CD4-positive, alpha-beta memory T cell (primary cell): ENCODE data around the gene ALAS1. TPM values are rescaled to one million over a fixed set of nuclear protein-coding genes. Genes with fewer than 3 reads are reported as not detected.
A peak's percentile ranks its signal among the peaks of the same experiment; 100 is the strongest.

Experiments used
- CTCF ChIA-PET: fragments of 350-600 bp; sonication (Branson Sonifier 250); formaldehyde crosslinking; loops from one replicate; lab custom pipeline; 2021; ENCODE audit warnings: inconsistent platforms; ENCODE audit not compliant: partially characterized antibody; lab: Charles Lee
- POLR2A ChIA-PET: fragments of 350-600 bp; sonication (Branson Sonifier 250); formaldehyde crosslinking; loops from one replicate; lab custom pipeline; 2021; ENCODE audit not compliant: partially characterized antibody; lab: Charles Lee
- DNase-seq, 5 donors: peaks; one replicate each; pipeline versions ENCODE4 v3.0.0 to v3.0.0-alpha.2; 2020 to 2022; ENCODE audit warnings: mixed read lengths in 1 of 5
- H3K27ac ChIP-seq: one replicate; pipeline ENCODE4 v1.7.0; 2013; ENCODE audit warnings: low read depth, low read length
- H3K27me3 ChIP-seq: 2 replicates; pipeline ENCODE4 v1.7.0; 2013; ENCODE audit warnings: mild to moderate bottlenecking, low read length, moderate library complexity; ENCODE audit not compliant: insufficient read depth
- H3K36me3 ChIP-seq: 2 replicates; pipeline ENCODE4 v1.7.0; 2013; ENCODE audit warnings: mild to moderate bottlenecking, low read length, moderate library complexity; ENCODE audit not compliant: insufficient read depth
- H3K4me1 ChIP-seq: 2 replicates; pipeline ENCODE4 v1.7.0; 2013; ENCODE audit warnings: mild to moderate bottlenecking, low read length, moderate library complexity; ENCODE audit not compliant: insufficient read depth
- H3K4me3 ChIP-seq, 2 donors: one replicate each; pipeline ENCODE4 v1.7.0; 2013; ENCODE audit warnings: low read length in 2 of 2, mild to moderate bottlenecking in 1 of 2
- H3K9me3 ChIP-seq, 2 donors: one replicate each; pipeline ENCODE4 v1.7.0; 2013; ENCODE audit warnings: low read length in 2 of 2, control low read depth in 1 of 2; ENCODE audit not compliant: control insufficient read depth in 1 of 2
- H3K27ac Mint-ChIP-seq, 7 donors: one replicate each; pipeline ENCODE4 v1.8.0; 2020 to 2021; ENCODE audit warnings: mixed read lengths in 7 of 7, mild to moderate bottlenecking in 6 of 7, inconsistent platforms in 3 of 7, moderate library complexity in 3 of 7
- H3K27me3 Mint-ChIP-seq, 2 donors: one replicate each; pipeline ENCODE4 v1.8.0; 2020 to 2021; ENCODE audit warnings: mixed read lengths in 2 of 2
- H3K36me3 Mint-ChIP-seq, 2 donors: one replicate each; pipeline ENCODE4 v1.8.0; 2020 to 2021; ENCODE audit warnings: mixed read lengths in 2 of 2, inconsistent platforms in 1 of 2, mild to moderate bottlenecking in 1 of 2
- H3K4me1 Mint-ChIP-seq, 4 donors: one replicate each; pipeline ENCODE4 v1.8.0; 2020 to 2021; ENCODE audit warnings: mixed read lengths in 4 of 4, mild to moderate bottlenecking in 1 of 4
- H3K4me3 Mint-ChIP-seq, 8 donors: one replicate each; pipeline ENCODE4 v1.8.0; 2020 to 2021; ENCODE audit warnings: mixed read lengths in 8 of 8, mild to moderate bottlenecking in 7 of 8, moderate library complexity in 6 of 8, inconsistent platforms in 3 of 8
- H3K9me3 Mint-ChIP-seq, 8 donors: one replicate each; pipeline ENCODE4 v1.8.0; 2020 to 2021; ENCODE audit warnings: mixed read lengths in 8 of 8, mild to moderate bottlenecking in 5 of 8, inconsistent platforms in 3 of 8, moderate library complexity in 1 of 8
- intact Hi-C: fragments of 100-400 bp; cut with micrococcal nuclease; formaldehyde crosslinking; loops from one replicate; pipeline ENCODE4 v1.15.1; 2023
- polyA plus RNA-seq, 2 donors: library from polyadenylated mRNA; unstranded; fragments of 300-500 nt; fragmentation: Illumina TruSeq; gene quantifications; one replicate each; pipeline ENCODE4 v1.2.3, GENCODE V29; 2021
- total RNA-seq, 2 experiments: library from RNA; stranded (reverse); gene quantifications; one replicate each; pipeline ENCODE4 v1.2.3, GENCODE V29; 2021

Gene ALAS1
- total and polyA plus RNA-seq, 4 experiments from 2014 or later: 30.0 to 35.4 (median 32.5) TPM

DNA sequence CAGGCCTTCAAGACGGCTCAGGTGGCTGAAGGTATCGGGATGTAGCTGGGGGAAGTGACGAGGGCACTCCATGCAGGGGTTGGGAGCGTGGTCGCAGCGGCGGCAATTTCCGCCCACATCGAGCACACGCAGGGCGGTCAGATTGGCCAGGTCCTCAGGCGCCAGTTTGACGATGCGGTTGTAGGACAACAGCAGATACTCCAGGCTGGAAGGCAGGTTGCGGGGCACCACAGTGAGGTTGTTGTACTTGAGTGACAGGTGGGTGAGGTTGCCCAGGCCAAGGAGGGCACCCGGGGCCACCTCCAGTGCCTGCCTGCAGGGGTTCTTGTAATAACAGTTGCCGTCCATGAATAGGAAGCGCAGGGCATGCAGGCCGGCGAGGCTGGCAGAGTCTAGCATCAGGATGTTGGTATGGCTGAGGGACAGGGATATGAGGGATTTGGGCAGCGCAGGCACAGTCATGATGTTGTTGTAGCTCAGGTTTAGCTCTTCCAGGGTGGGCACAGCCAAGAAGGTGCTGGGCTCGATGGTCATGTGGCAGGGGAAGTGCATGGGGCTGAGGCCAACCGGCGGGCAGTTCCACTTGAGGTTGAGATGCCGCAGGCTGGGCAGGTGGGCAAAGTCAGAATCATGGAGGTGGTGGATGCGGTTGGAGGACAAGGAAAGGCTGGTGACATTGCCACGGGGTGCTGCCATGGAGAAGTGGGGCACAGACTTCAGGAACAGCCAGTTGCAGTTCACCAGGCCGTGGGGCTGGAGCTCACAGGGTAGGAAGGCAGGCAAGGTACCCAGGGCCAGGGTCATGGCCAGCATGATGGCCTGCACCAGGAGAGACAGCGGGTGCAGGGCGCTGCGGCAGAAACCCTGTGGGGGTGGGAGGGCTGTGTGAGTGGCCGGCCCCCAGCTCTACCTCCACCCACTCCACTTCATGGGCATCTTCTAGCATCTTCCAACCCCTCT, 25.8 kb downstream of the ALAS1 start:
- Mint-ChIP-seq H3K4me1 (peaks cover 42 to 88% (median 72%) of the 10 kb centered on the region in 4 donors), H3K9me3 (no peaks in the 10 kb centered on the region), H3K4me3 (peak overlapping the region; percentile 51 to 73 (median 62)), H3K36me3 (peaks cover 0 to 19% of the 10 kb centered on the region in 2 donors), H3K27ac (peak overlapping the region; percentile 74 to 92 (median 84)), H3K27me3 (no peaks in the 10 kb centered on the region)
- Histone ChIP-seq H3K27me3 (no peaks in the 10 kb centered on the region), H3K4me3 (no peak overlapping the region), H3K36me3 (peaks cover 7% of the 10 kb centered on the region), H3K4me1 (peaks cover 80% of the 10 kb centered on the region), H3K9me3 (no peaks in the 10 kb centered on the region), H3K27ac (no peak overlapping the region)
- ChIA-PET POLR2A (interaction anchor here (0.8 to 13.6 kb wide), 6 partner anchors 8 to 57 kb away, joined by 3 to 156 read pairs (median 19); partner anchors contain the start of genes PPM1M, TWF2 and WDR82), CTCF (interaction anchor here (1.1 to 12.2 kb wide), 4 partner anchors 10 to 117 kb away, joined by 4 to 247 read pairs (median 92); partner anchors contain the start of gene TWF2)
- DNase-seq: no peak
- intact Hi-C loops: loop anchor here (2.0 to 5.0 kb wide), 2 partner anchors 15 to 224 kb away; partner anchors contain the start of genes SEMA3G and TWF2

DNA sequence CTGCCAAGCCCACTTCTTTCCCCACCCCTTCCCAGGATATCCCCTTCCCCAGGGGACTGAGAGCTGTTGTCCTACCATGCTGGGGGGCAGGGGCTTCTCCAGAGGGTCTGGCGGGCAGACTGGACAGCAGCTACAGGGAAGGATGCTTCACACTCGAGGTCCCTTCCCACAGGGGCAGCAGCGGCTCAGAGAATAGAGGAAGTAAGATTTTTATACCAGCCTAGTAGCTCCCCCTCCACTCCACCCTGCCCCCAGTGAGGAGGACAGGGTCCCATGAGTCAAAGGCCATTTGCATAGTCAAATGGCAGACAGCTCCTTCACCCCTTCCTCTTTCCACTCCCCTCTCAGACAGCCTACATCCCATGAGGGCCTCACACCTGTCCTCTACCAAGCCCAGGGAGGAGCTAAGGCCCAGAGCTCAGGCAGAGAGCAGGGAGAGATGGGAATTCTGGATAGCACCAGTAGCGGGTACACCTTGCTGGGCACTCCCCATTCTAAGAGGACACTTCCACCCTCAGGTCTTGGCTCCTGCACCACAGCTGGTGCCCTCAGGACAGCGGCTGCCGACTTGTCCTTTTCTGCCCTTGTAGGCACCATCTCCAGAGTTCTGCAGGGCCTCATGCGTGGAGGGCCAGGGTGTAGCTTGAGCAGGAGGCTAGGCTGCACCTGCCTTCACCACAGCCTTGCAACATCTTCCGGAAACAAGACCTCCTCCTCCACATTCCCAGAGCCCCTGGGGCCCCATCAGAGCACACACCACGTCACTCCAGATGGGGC, 27.7 kb downstream of the ALAS1 start, which contains the start of gene TLR9:
Gene TLR9, minus strand, starts transcription at position 194 of the 777 bp plus-strand sequence. Its CDS starts 116 bp downstream, at position 78.
- ChIA-PET CTCF (interaction anchor here (0.7 to 12.2 kb wide), 8 partner anchors 8 to 220 kb away, joined by 3 to 247 read pairs (median 5); partner anchors contain the start of genes SEMA3G and TWF2), POLR2A (interaction anchor here (1.1 to 13.6 kb wide), 8 partner anchors 8 to 62 kb away, joined by 5 to 156 read pairs (median 9); partner anchors contain the start of genes GLYCTK, PPM1M, TWF2 and WDR82)
- DNase-seq: no peak
- Mint-ChIP-seq H3K27me3 (no peaks in the 10 kb centered on the region), H3K27ac (peak within 1 kb of the TSS; percentile 64 to 93 (median 90)), H3K9me3 (no peaks in the 10 kb centered on the region), H3K4me3 (peak within 1 kb of the TSS in 7 of 8 donors; percentile 26 to 65 (median 54)), H3K36me3 (peaks cover 6 to 34% of the 10 kb centered on the region in 2 donors), H3K4me1 (peaks cover 32 to 75% (median 58%) of the 10 kb centered on the region in 4 donors)
- Histone ChIP-seq H3K36me3 (peaks cover 26% of the 10 kb centered on the region), H3K4me3 (no peak within 1 kb of the TSS), H3K9me3 (no peaks in the 10 kb centered on the region), H3K27ac (peak within 1 kb of the TSS; percentile 4), H3K27me3 (no peaks in the 10 kb centered on the region), H3K4me1 (peaks cover 61% of the 10 kb centered on the region)
- intact Hi-C loops: no loop called here

DNA sequence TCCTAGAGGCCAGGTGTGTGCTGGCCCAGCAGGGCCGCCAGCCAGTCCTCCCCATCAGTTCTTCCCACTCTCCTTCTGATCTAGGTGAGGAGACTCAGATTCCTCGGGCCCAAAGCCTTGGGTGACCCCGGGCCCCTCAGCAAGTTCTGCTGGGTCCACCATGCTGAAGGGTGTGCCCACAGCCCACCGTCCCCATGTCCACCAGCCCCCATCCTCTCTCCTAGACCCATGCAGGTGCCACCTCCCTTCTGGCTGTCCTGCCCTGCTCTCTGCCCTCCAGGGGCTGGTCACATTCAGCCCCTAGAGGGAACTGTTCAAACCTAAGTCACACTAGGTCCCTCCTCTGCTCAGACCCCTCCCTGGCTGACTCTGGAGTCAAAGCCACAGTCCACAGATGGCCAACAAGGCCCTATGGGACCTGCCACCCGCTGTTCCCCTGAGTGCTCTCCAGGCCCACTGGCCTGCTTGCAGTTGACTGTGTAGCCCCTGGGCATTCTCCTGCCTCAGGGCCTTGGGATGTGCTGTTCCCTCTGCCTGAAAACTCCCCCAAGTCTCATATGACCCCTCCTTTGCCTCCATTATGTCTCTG, 28.4 kb downstream of the ALAS1 start:
- H3K9me3 ChIP-seq: no peaks in the 10 kb centered on the region
- POLR2A ChIA-PET: interaction anchor here (1.1 to 13.6 kb wide), 10 partner anchors 9 to 62 kb away, joined by 4 to 156 read pairs (median 7); partner anchors contain the start of genes GLYCTK, PPM1M, TWF2 and WDR82
- intact Hi-C loops: no loop called here
- Mint-ChIP-seq H3K27me3 (no peaks in the 10 kb centered on the region), H3K4me1 (peaks cover 29 to 76% (median 55%) of the 10 kb centered on the region in 4 donors), H3K27ac (peak overlapping the region; percentile 64 to 93 (median 90)), H3K36me3 (peaks cover 10 to 38% of the 10 kb centered on the region in 2 donors), H3K4me3 (peak overlapping the region in 7 of 8 donors; percentile 26 to 65 (median 54)), H3K9me3 (no peaks in the 10 kb centered on the region)
- no peak overlapping the region for H3K4me3 ChIP-seq
- CTCF ChIA-PET: interaction anchor here (1.5 to 31.1 kb wide), 6 partner anchors 7 to 114 kb away, joined by 4 to 684 read pairs (median 92); partner anchors contain the start of genes GLYCTK, TWF2 and WDR82
- peak overlapping the region; percentile 4 for H3K27ac ChIP-seq
- H3K27me3 ChIP-seq: no peaks in the 10 kb centered on the region
- peaks cover 58% of the 10 kb centered on the region for H3K4me1 ChIP-seq
- H3K36me3 ChIP-seq: peaks cover 33% of the 10 kb centered on the region
- no peak for DNase-seq

DNA sequence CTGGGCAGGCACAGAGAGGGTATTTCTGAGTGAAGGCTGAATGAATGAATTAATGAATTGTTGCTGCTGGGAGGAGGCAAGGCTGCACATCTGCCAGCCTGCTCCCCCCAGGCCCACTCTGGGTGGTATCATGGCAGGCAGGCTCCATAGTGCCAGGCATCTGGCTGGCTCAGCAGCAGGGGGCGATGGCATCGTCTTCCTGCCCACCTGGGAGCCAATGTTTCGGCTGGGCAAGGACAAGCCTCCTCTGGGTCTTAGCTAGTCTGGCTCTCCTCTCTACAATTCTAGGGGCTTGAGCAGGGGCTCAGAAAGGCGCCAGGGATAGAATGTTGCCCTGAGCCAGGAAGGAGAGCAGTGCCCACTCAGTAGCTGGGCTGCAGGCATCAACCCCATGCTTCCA, 29.2 kb downstream of the ALAS1 start:
- H3K27me3 ChIP-seq: no peaks in the 10 kb centered on the region
- no peak overlapping the region for H3K4me3 ChIP-seq
- intact Hi-C loops: no loop called here
- H3K4me1 ChIP-seq: peaks cover 58% of the 10 kb centered on the region
- peaks cover 33% of the 10 kb centered on the region for H3K36me3 ChIP-seq
- Mint-ChIP-seq H3K27ac (peak overlapping the region in 5 of 7 donors; percentile 64 to 91 (median 89)), H3K9me3 (no peaks in the 10 kb centered on the region), H3K27me3 (no peaks in the 10 kb centered on the region), H3K4me1 (peaks cover 31 to 76% (median 54%) of the 10 kb centered on the region in 4 donors), H3K4me3 (peak overlapping the region in 3 of 8 donors; percentile 21 to 62 (median 26)), H3K36me3 (peaks cover 14 to 43% of the 10 kb centered on the region in 2 donors)
- DNase-seq: no peak
- ChIA-PET CTCF (interaction anchor here (0.7 to 31.1 kb wide), 6 partner anchors 8 to 224 kb away, joined by 3 to 684 read pairs (median 4); partner anchors contain the start of genes GLYCTK and WDR82), POLR2A (interaction anchor here (1.2 to 13.6 kb wide), 6 partner anchors 10 to 61 kb away, joined by 4 to 156 read pairs (median 8); partner anchors contain the start of genes GLYCTK, PPM1M, TWF2 and WDR82)
- H3K9me3 ChIP-seq: no peaks in the 10 kb centered on the region
- H3K27ac ChIP-seq: no peak overlapping the region

DNA sequence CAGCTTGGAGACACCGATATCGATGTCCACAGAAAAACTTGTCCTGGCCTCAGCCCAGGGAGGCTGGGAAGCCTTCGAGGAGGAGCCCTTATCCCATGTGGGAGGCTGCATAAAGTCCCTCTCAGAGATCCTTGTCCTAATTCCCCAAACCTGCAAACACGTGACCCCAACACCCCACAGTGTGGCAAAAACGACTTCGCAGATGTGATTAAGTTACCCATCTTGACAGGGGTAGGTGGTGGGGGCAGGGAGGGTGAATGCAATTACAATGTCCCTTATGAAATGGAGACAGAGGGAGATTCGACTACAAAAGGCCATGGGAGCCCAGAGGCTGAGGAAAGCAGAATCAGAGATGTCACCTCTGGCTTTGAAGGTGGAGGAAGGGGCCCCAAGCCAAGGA, 29.8 kb downstream of the ALAS1 start:
- no peak for DNase-seq
- Histone ChIP-seq H3K27me3 (no peaks in the 10 kb centered on the region), H3K9me3 (no peaks in the 10 kb centered on the region), H3K4me1 (peaks cover 58% of the 10 kb centered on the region), H3K4me3 (no peak overlapping the region), H3K36me3 (peaks cover 33% of the 10 kb centered on the region), H3K27ac (no peak overlapping the region)
- no peaks in the 10 kb centered on the region for H3K9me3 Mint-ChIP-seq
- POLR2A ChIA-PET: interaction anchor here (1.3 to 13.6 kb wide), 3 partner anchors 10 to 53 kb away, joined by 4 to 156 read pairs (median 10); partner anchors contain the start of genes TWF2 and WDR82
- CTCF ChIA-PET: interaction anchor here (0.7 to 31.1 kb wide), 6 partner anchors 7 to 224 kb away, joined by 3 to 684 read pairs (median 4); partner anchors contain the start of genes GLYCTK and WDR82
- no peak overlapping the region for H3K4me3 Mint-ChIP-seq
- intact Hi-C loops: no loop called here
- no peaks in the 10 kb centered on the region for H3K27me3 Mint-ChIP-seq
- H3K27ac Mint-ChIP-seq: peak overlapping the region in 2 of 7 donors; percentile 13 to 22
- peaks cover 14 to 45% of the 10 kb centered on the region in 2 donors for H3K36me3 Mint-ChIP-seq
- peaks cover 27 to 76% (median 52%) of the 10 kb centered on the region in 4 donors for H3K4me1 Mint-ChIP-seq

DNA sequence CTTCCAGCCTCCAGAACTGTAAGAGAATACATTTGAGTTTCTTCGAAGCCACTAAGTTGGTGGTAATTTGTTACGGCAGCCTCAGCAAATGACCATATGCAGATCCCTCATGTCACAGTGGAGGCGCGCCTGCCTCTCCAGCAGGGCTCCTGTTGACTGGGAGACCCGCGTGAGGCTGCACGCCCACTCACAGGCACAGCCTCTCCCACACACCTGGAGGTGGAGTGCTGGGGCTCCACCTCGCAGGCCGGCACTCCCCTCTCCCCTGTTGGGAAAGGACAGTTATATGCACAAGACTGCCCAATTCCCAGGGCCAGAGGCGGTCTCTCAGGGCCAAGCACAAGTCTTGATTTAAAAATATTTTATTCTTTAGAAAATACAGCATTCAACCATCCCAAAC, 30.3 kb downstream of the ALAS1 start:
- Mint-ChIP-seq H3K9me3 (no peaks in the 10 kb centered on the region), H3K4me1 (peaks cover 27 to 76% (median 50%) of the 10 kb centered on the region in 4 donors), H3K27me3 (no peaks in the 10 kb centered on the region), H3K36me3 (peaks cover 14 to 46% of the 10 kb centered on the region in 2 donors), H3K27ac (peak overlapping the region in 1 of 7 donors; percentile 22), H3K4me3 (no peak overlapping the region)
- intact Hi-C loops: no loop called here
- no peak for DNase-seq
- no peaks in the 10 kb centered on the region for H3K27me3 ChIP-seq
- H3K4me3 ChIP-seq: no peak overlapping the region
- POLR2A ChIA-PET: interaction anchor here (4.1 to 38.1 kb wide), 2 partner anchors 11 to 52 kb away, joined by 18 to 1950 read pairs; partner anchors contain the start of genes GLYCTK, TWF2 and WDR82
- H3K27ac ChIP-seq: no peak overlapping the region
- H3K9me3 ChIP-seq: no peaks in the 10 kb centered on the region
- peaks cover 33% of the 10 kb centered on the region for H3K36me3 ChIP-seq
- peaks cover 58% of the 10 kb centered on the region for H3K4me1 ChIP-seq
- CTCF ChIA-PET: interaction anchor here (11.0 to 31.1 kb wide), 3 partner anchors 7 to 109 kb away, joined by 179 to 684 read pairs (median 283); partner anchors contain the start of genes GLYCTK, TLR9 and WDR82
